ENCODE results near the gene PPBP.
"Not testable (repeated sequence)": the region's sequence is repeated elsewhere in the genome, so short reads cannot be mapped to it uniquely, and the experiment has no call there.

The PPBP gene

GRCh38 chr4:73991742-73992000, 3.7 kb upstream of the PPBP start:
- no peak for DNase-seq

GRCh38 chr4:73990988-73991741, 3.2 kb upstream of the PPBP start:
- no peak for DNase-seq

- DNase-seq = no peak
Observed at GRCh38 chr4:73989928-73990327, 1.9 kb upstream of the PPBP start.

- DNase-seq = no peak
Observed at GRCh38 chr4:73989031-73989430, 1.0 kb upstream of the PPBP start.

- DNase-seq = no peak
Observed at GRCh38 chr4:73985528-73985852, 2.5 kb downstream of the PPBP start.

- DNase-seq = no peak
Observed at GRCh38 chr4:73984736-73985527, 3.1 kb downstream of the PPBP start.

- not testable (repeated sequence) for DNase-seq
Observed at GRCh38 chr4:73981175-73981574, 6.8 kb downstream of the PPBP start.

GRCh38 chr4:73979407-73979957, 8.5 kb downstream of the PPBP start:
- DNase-seq = no peak

GRCh38 chr4:73978886-73979285, 9.1 kb downstream of the PPBP start:
- DNase-seq = no peak

- DNase-seq = no peak
Observed at GRCh38 chr4:73976716-73977115, 11.3 kb downstream of the PPBP start.

- no peak for DNase-seq
Observed at GRCh38 chr4:73976217-73976616, 11.8 kb downstream of the PPBP start.

GRCh38 chr4:73974352-73974751, 13.6 kb downstream of the PPBP start:
- no peak for DNase-seq

GRCh38 chr4:73970945-73971344, 17.0 kb downstream of the PPBP start:
- DNase-seq = no peak

- DNase-seq = no peak
Observed at GRCh38 chr4:73970011-73970410, 18.0 kb downstream of the PPBP start.

GRCh38 chr4:73967866-73968265, 20.1 kb downstream of the PPBP start:
- no peak for DNase-seq

- no peak for DNase-seq
Observed at GRCh38 chr4:73964862-73965611, 23.0 kb downstream of the PPBP start.

- no peak for DNase-seq
Observed at GRCh38 chr4:73962724-73963123, 25.3 kb downstream of the PPBP start.

GRCh38 chr4:73959041-73959440, 28.9 kb downstream of the PPBP start:
- DNase-seq = not testable (repeated sequence)

GRCh38 chr4:73952352-73952751, 35.6 kb downstream of the PPBP start:
- no peak for DNase-seq

GRCh38 chr4:73950376-73950920, 37.5 kb downstream of the PPBP start:
- not testable (repeated sequence) for DNase-seq

- DNase-seq = no peak
Observed at GRCh38 chr4:73948990-73949706, 38.8 kb downstream of the PPBP start.

- no peak for DNase-seq
Observed at GRCh38 chr4:73948291-73948690, 39.7 kb downstream of the PPBP start.

All from CD4-positive, alpha-beta T cell treated with Interferon gamma for 1 hour (primary cell).